Measurements from ENCODE around the gene SYPL2. TPM values are rescaled to one million over a fixed set of nuclear protein-coding genes. Genes with fewer than 3 reads are reported as not detected.

Gene SYPL2
- total RNA-seq, 1 experiment from 2014 or later: 2.5 TPM

- Histone ChIP-seq H3K79me2 (ENCODE audit: insufficient read depth, low read length) (no peaks in the 10 kb centered on the region), H3K9me3 (ENCODE audit: control insufficient read depth, low read depth, low read length) (no peaks in the 10 kb centered on the region), H3K4me2 (ENCODE audit: insufficient read depth, insufficient read length, low read length) (no peak overlapping the region), H4K91ac (ENCODE audit: insufficient read length, low read depth, low read length) (no peak overlapping the region), H3K4ac (ENCODE audit: low read depth, low read length) (no peak overlapping the region), H3K23me2 (ENCODE audit: insufficient read length, low read depth, low read length, poor library complexity, severe bottlenecking) (no peaks in the 10 kb centered on the region), H4K5ac (ENCODE audit: insufficient read length, low read depth, low read length) (no peak overlapping the region), H3K27ac (ENCODE audit: insufficient read length, low read depth, low read length) (no peak overlapping the region), H3K18ac (ENCODE audit: insufficient read length, low read depth, low read length) (no peak overlapping the region), H2AFZ (ENCODE audit: low read length) (no peak overlapping the region), H4K20me1 (ENCODE audit: control insufficient read depth, insufficient read depth, insufficient read length) (no peaks in the 10 kb centered on the region), H4K8ac (replicated peaks; ENCODE audit: insufficient read length, low read depth, low read length) (no peak overlapping the region), H3K14ac (ENCODE audit: insufficient read depth, low read length) (no peak overlapping the region), H2BK5ac (ENCODE audit: insufficient read length, low read length) (no peak overlapping the region), H3K4me1 (ENCODE audit: insufficient read depth, low read length) (no peaks in the 10 kb centered on the region), H3K79me1 (ENCODE audit: insufficient read depth, low read depth, low read length, poor library complexity, severe bottlenecking) (no peaks in the 10 kb centered on the region), H2BK120ac (ENCODE audit: low read depth, low read length, poor library complexity, severe bottlenecking) (no peak overlapping the region), H3K27me3 (ENCODE audit: insufficient read depth, low read length) (0 out of 2 replicates have a peak, but pooled peaks cover 2% of the 10 kb centered on the region), H2AK5ac (ENCODE audit: insufficient read length, low read length) (no peak overlapping the region), H3K23ac (ENCODE audit: insufficient read length, low read depth, low read length) (no peak overlapping the region), H3T11ph (ENCODE audit: low read length) (no peak overlapping the region), H3K9ac (ENCODE audit: extremely low read depth, insufficient read length, low read length) (no peak overlapping the region), H3K56ac (ENCODE audit: insufficient read length, low read depth, low read length) (no peak overlapping the region), H2BK12ac (ENCODE audit: insufficient read length, low read depth, low read length) (no peak overlapping the region), H2BK20ac (ENCODE audit: low read depth, low read length, poor library complexity, severe bottlenecking) (no peak overlapping the region), H2BK15ac (ENCODE audit: low read depth, low read length) (no peak overlapping the region)
- WGBS (ENCODE audit: extremely low coverage, insufficient read length, low lambda C conversion rate): no CpG with 5 or more reads among the region's 9 CpGs
- no peak overlapping the region; a peak in 1 of 5 replicates for H3K4me3 Mint-ChIP-seq
- DNase-seq: peak; percentile 2
- H3K9me3 Mint-ChIP-seq: peaks cover 0 to under 1% of the 10 kb centered on the region in 2 experiments; a peak in 2 of 5 replicates
- H3K36me3 Mint-ChIP-seq (ENCODE audit: insufficient read depth in 1 of 3, low read depth in 3 of 3): no peaks in the 10 kb centered on the region
- H3K27ac Mint-ChIP-seq: no peak overlapping the region; a peak in 1 of 7 replicates
- H3K4me1 Mint-ChIP-seq: peaks cover 3 to 8% of the 10 kb centered on the region in 2 experiments
- no peak for TF ChIP-seq CTCF (conservative IDR thresholded peaks at IDR 0.05)
- H3K27me3 Mint-ChIP-seq (ENCODE audit: low read depth): peaks cover 49% of the 10 kb centered on the region
Observed at GRCh38 chr1:109475261-109475660, 8.9 kb downstream of the SYPL2 start.
